ENCODE results near the gene GAPVD1. TPM values are rescaled to one million over a fixed set of nuclear protein-coding genes. Genes with fewer than 3 reads are reported as not detected.

Gene GAPVD1
- total RNA-seq, 1 experiment from 2014 or later: 39.5 TPM

- Histone ChIP-seq H4K91ac (ENCODE audit: insufficient read length, low read depth, low read length) (no peak overlapping the region), H3K27me3 (ENCODE audit: insufficient read depth, low read length) (no peaks in the 10 kb centered on the region), H4K5ac (ENCODE audit: insufficient read length, low read depth, low read length) (no peak overlapping the region), H3K18ac (ENCODE audit: insufficient read length, low read depth, low read length) (no peak overlapping the region), H3K79me2 (ENCODE audit: insufficient read depth, low read length) (no peaks in the 10 kb centered on the region), H3K9me3 (ENCODE audit: control insufficient read depth, low read depth, low read length) (no peaks in the 10 kb centered on the region), H3K27ac (ENCODE audit: insufficient read length, low read depth, low read length) (no peak overlapping the region), H2BK120ac (ENCODE audit: low read depth, low read length, poor library complexity, severe bottlenecking) (no peak overlapping the region), H2BK5ac (ENCODE audit: insufficient read length, low read length) (no peak overlapping the region), H3K23me2 (ENCODE audit: insufficient read length, low read depth, low read length, poor library complexity, severe bottlenecking) (no peaks in the 10 kb centered on the region), H2AK5ac (ENCODE audit: insufficient read length, low read length) (no peak overlapping the region), H4K8ac (replicated peaks; ENCODE audit: insufficient read length, low read depth, low read length) (no peak overlapping the region), H3K4me1 (ENCODE audit: insufficient read depth, low read length) (no peaks in the 10 kb centered on the region), H3K9ac (ENCODE audit: extremely low read depth, insufficient read length, low read length) (no peak overlapping the region), H3K56ac (ENCODE audit: insufficient read length, low read depth, low read length) (no peak overlapping the region), H3K23ac (ENCODE audit: insufficient read length, low read depth, low read length) (no peak overlapping the region), H3K4ac (ENCODE audit: low read depth, low read length) (no peak overlapping the region), H2BK20ac (ENCODE audit: low read depth, low read length, poor library complexity, severe bottlenecking) (no peak overlapping the region), H3T11ph (ENCODE audit: low read length) (no peak overlapping the region), H3K14ac (ENCODE audit: insufficient read depth, low read length) (no peak overlapping the region), H3K4me2 (ENCODE audit: insufficient read depth, insufficient read length, low read length) (no peak overlapping the region), H4K20me1 (ENCODE audit: control insufficient read depth, insufficient read depth, insufficient read length) (no peaks in the 10 kb centered on the region), H2BK15ac (ENCODE audit: low read depth, low read length) (no peak overlapping the region), H3K79me1 (ENCODE audit: insufficient read depth, low read depth, low read length, poor library complexity, severe bottlenecking) (peaks cover under 1% of the 10 kb centered on the region), H2AFZ (ENCODE audit: low read length) (no peak overlapping the region), H2BK12ac (ENCODE audit: insufficient read length, low read depth, low read length) (no peak overlapping the region)
- Mint-ChIP-seq H3K27ac (peak overlapping the region in 2 of 3 experiments; percentile 48 to 81; a peak in 3 of 7 replicates), H3K4me1 (peaks cover 3% of the 10 kb centered on the region in 2 experiments), H3K4me3 (no peak overlapping the region), H3K36me3 (ENCODE audit: insufficient read depth in 1 of 3, low read depth in 3 of 3) (peaks cover 16 to 54% (median 33%) of the 10 kb centered on the region in 3 experiments; a peak in 6 of 7 replicates), H3K27me3 (ENCODE audit: low read depth) (no peaks in the 10 kb centered on the region), H3K9me3 (no peaks in the 10 kb centered on the region)
- no peak for DNase-seq
- no CpG with 5 or more reads among the region's 8 CpGs for WGBS (ENCODE audit: extremely low coverage, insufficient read length, low lambda C conversion rate)
- TF ChIP-seq CTCF (conservative IDR thresholded peaks at IDR 0.05): no peak; the same call in 2 of the 3 replicates
Observed at GRCh38 chr9:125337236-125337635, 75.6 kb downstream of the GAPVD1 start.

Measured in H9 (cell line).